ENCODE measurements around the gene FAM120AOS. TPM values are rescaled to one million over a fixed set of nuclear protein-coding genes. Genes with fewer than 3 reads are reported as not detected.

The FAM120AOS gene
- total and polyA plus RNA-seq, 12 donors = 21.1 to 39.9 (median 31.5) TPM

GRCh38 chr9:93480262-93480661 is 26.9 kb upstream of the FAM120AOS start:
- no peak overlapping the region for H3K4me3 ChIP-seq
- no peak overlapping the region for H3K27ac ChIP-seq
- WGBS, 2 donors = 70 to 81% methylated on average over 4 of the region's 4 CpGs
- ATAC-seq (peak in 1 of 8 donors; percentile 54), DNase-seq (no peak)
- H3K9me3 ChIP-seq = no peaks in the 10 kb centered on the region
- H3K36me3 ChIP-seq = peaks cover 0 to 66% (median 5%) of the 10 kb centered on the region in 9 donors
- intact Hi-C loops (cut with DNase I) = no loop called here
- H3K27me3 ChIP-seq = no peaks in the 10 kb centered on the region
- peaks cover 0 to 66% (median 38%) of the 10 kb centered on the region in 9 donors for H3K4me1 ChIP-seq
- TF ChIP-seq CTCF (IDR thresholded peaks at IDR 0.05) = no peak

GRCh38 chr9:93479726-93480125 is 26.3 kb upstream of the FAM120AOS start:
- Histone ChIP-seq H3K9me3 (no peaks in the 10 kb centered on the region), H3K27ac (no peak overlapping the region), H3K4me1 (peaks cover 0 to 66% (median 40%) of the 10 kb centered on the region in 9 donors), H3K36me3 (peaks cover 0 to 64% (median 5%) of the 10 kb centered on the region in 9 donors), H3K4me3 (no peak overlapping the region), H3K27me3 (no peaks in the 10 kb centered on the region)
- DNase-seq (no peak), ATAC-seq (peak in 1 of 8 donors; percentile 59)
- 51 to 60% methylated on average over 4 of the region's 4 CpGs for WGBS, 2 donors
- TF ChIP-seq CTCF (IDR thresholded peaks at IDR 0.05) = no peak
- intact Hi-C loops (cut with DNase I) = no loop called here

GRCh38 chr9:93477397-93477796 is 24.0 kb upstream of the FAM120AOS start:
- WGBS, 2 donors = 65 to 80% methylated on average over 2 of the region's 2 CpGs
- peaks cover 0 to 47% (median 32%) of the 10 kb centered on the region in 9 donors for H3K4me1 ChIP-seq
- H3K27ac ChIP-seq = no peak overlapping the region
- no peak overlapping the region for H3K4me3 ChIP-seq
- H3K9me3 ChIP-seq = no peaks in the 10 kb centered on the region
- no peaks in the 10 kb centered on the region for H3K27me3 ChIP-seq
- no peak for TF ChIP-seq CTCF (IDR thresholded peaks at IDR 0.05)
- DNase-seq (no peak), ATAC-seq (no peak)
- H3K36me3 ChIP-seq = peaks cover 0 to 71% (median 0%) of the 10 kb centered on the region in 9 donors
- intact Hi-C loops (cut with DNase I) = no loop called here

GRCh38 chr9:93476924-93477323 is 23.5 kb upstream of the FAM120AOS start:
- intact Hi-C loops (cut with DNase I) = no loop called here
- no peak overlapping the region for H3K27ac ChIP-seq
- no peaks in the 10 kb centered on the region for H3K9me3 ChIP-seq
- DNase-seq (no peak), ATAC-seq (no peak)
- WGBS, 2 donors = 86 to 87% methylated on average over 4 of the region's 4 CpGs
- no peak for TF ChIP-seq CTCF (IDR thresholded peaks at IDR 0.05)
- H3K4me3 ChIP-seq = no peak overlapping the region
- H3K4me1 ChIP-seq = peaks cover 0 to 42% (median 32%) of the 10 kb centered on the region in 9 donors
- H3K27me3 ChIP-seq = no peaks in the 10 kb centered on the region
- H3K36me3 ChIP-seq = peaks cover 0 to 71% (median 0%) of the 10 kb centered on the region in 9 donors
